B cell (primary cell): ENCODE data around the gene SPATA3.

Experiments used
- CTCF ChIP-seq: fragments of 200-600 bp; IDR thresholded peaks from one replicate; pipeline ENCODE4 v1.8.0; 2022; ENCODE audit warnings: antibody characterized with exemption, mild to moderate bottlenecking
- EZH2 ChIP-seq: IDR thresholded peaks from 2 replicates; pipeline ENCODE4 v1.6.1; 2012; ENCODE audit warnings: borderline replicate concordance, low read depth, mild to moderate bottlenecking, moderate library complexity, low read length; ENCODE audit not compliant: insufficient read depth, poor library complexity, severe bottlenecking

DNA sequence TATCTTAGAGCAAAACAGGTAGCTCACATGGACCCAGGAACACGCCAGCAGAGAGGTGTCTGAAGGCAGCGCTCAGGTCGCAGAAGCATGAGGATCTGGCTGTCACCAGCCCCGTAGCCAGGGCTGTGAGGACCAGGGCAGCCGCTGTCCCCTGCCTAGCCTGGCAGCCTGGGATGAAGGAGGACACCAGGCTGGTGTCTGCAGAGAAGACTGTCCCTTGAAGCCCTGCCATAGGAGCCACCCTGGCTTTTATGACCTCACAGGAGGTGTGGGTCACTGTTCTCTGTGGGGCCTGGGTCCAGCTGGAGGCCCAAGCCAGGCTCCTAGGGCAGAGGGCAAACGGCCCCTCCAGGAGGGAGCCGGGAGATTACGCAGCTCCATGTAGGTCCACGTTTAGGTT, at the start of gene SPATA3:
- no peak for TF ChIP-seq CTCF
- TF ChIP-seq EZH2, result no peak
